HG03139 (cell line): ENCODE measurements around the gene ZNF488.

Experiments
- ATAC-seq: cut with Tn5 transposase; IDR thresholded peaks from one replicate; pipeline ENCODE4 v1.9.1; 2021; ENCODE audit not compliant: unreplicated experiment

ZNF488 gene

GRCh38 chr10:47383261-47384147 lies 589 bp downstream of the ZNF488 start:
- ATAC-seq = no peak

- no peak for ATAC-seq
Observed at GRCh38 chr10:47381427-47382379, 2.4 kb downstream of the ZNF488 start.

- no peak for ATAC-seq
Observed at GRCh38 chr10:47381103-47381395, 3.0 kb downstream of the ZNF488 start.

GRCh38 chr10:47380341-47381102 lies 3.6 kb downstream of the ZNF488 start:
- no peak for ATAC-seq

GRCh38 chr10:47379901-47380300 lies 4.2 kb downstream of the ZNF488 start:
- ATAC-seq = no peak

- ATAC-seq = no peak
Observed at GRCh38 chr10:47379445-47379785, 4.7 kb downstream of the ZNF488 start.

GRCh38 chr10:47378606-47379444 lies 5.3 kb downstream of the ZNF488 start:
- no peak for ATAC-seq

GRCh38 chr10:47378183-47378510 lies 5.9 kb downstream of the ZNF488 start:
- no peak for ATAC-seq

GRCh38 chr10:47376522-47377220 lies 7.4 kb downstream of the ZNF488 start:
- no peak for ATAC-seq

GRCh38 chr10:47374611-47375536 lies 9.2 kb downstream of the ZNF488 start:
- ATAC-seq = no peak

- no peak for ATAC-seq
Observed at GRCh38 chr10:47372726-47373125, 11.4 kb downstream of the ZNF488 start.

GRCh38 chr10:47371629-47372485 lies 12.2 kb downstream of the ZNF488 start:
- ATAC-seq = no peak

- ATAC-seq = no peak
Observed at GRCh38 chr10:47370878-47371277, 13.2 kb downstream of the ZNF488 start.

GRCh38 chr10:47370015-47370767 lies 13.9 kb downstream of the ZNF488 start:
- no peak for ATAC-seq

GRCh38 chr10:47369251-47369894 lies 14.7 kb downstream of the ZNF488 start:
- ATAC-seq = no peak

- ATAC-seq = no peak
Observed at GRCh38 chr10:47368431-47369180, 15.5 kb downstream of the ZNF488 start.
